HG03045 (cell line): ENCODE results near the gene IFNA13.
"Not testable (repeated sequence)": the region's sequence is repeated elsewhere in the genome, so short reads cannot be mapped to it uniquely, and the experiment has no call there.

Experiments
- ATAC-seq: cut with Tn5 transposase; IDR thresholded peaks from one replicate; pipeline ENCODE4 v1.9.1; 2021; ENCODE audit warnings: mild to moderate bottlenecking, moderate library complexity; ENCODE audit not compliant: unreplicated experiment

Gene IFNA13

DNA sequence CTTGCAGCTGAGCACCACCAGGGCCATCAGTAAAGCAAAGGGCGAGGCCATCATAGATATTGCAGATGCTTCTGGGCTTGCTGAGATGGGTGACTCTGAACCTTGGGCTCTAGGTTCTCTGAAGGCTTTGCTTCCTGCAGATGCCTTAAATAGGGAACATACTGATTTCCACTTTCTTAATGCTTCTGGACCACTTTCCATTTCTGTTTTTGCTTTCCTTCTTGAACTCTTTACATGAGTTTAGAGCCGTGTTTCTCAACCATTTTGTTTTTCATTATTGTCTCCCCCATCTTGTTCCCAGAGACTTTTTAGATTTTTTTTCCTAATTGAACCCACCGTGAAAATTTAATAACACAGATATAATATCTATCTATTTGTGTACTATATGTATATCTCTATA is at the start of gene IFNA13:
Gene IFNA13, minus strand, starts transcription at position 101 of the 400 bp plus-strand sequence. Its CDS starts 47 bp downstream, at position 54.
- no peak for ATAC-seq

DNA sequence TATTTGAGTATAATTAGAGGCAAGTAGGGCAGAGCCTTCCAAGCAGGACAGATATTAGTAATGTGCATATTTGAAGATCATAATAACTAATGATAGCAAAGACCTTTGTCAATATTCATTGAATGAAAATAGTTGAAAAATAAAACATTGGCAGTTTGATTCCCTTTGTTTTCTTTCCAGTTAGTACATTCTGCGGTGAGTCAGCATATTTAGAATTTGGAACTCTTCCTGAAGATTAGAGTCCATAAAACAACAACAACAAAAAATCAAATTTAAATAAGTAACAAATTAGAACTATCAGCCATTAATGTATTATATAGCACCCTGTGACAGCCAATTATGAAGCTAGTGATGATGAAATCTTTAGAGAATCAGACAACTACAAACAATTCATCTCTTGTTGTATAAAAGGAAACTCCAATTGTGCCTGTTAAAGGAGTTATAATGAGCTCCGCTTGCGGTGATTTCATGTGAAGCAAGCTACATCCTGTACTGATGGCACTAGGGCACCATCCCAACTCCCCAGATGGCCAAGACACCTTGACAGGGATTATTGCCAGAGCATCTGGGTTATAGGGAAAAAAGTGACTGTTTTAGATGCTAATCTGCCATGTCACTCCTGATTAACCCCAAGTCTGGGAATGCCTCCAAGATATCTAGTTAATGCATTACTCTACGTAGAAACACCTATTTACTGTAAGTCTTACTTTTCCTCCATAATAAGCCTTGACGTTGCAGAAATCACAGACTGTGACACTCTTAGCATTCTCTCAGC is 47.8 kb upstream of the IFNA13 start:
- no peak for ATAC-seq

GRCh38 chr9:21414220-21414940 is 46.5 kb upstream of the IFNA13 start:
- no peak for ATAC-seq

DNA sequence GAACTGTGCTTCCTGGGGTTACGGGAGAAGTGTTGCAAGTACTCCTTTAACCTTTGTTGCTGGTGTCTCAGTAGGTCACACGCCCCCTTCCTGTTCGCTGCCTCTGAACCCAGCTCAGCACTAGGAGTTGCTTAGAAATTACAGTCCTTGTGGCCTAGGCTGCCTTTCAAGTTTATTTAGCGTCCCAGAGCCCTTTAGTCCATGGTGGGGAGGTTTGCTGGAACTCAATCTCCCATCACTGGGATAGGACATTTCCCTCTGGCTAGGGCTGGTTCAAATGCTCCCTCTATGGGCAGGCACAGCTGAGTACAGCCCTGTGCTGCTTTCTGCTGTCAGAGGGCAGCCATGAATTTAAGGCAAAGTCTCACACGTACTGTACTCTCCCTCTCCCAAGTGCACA is 45.8 kb upstream of the IFNA13 start:
- ATAC-seq = no peak

DNA sequence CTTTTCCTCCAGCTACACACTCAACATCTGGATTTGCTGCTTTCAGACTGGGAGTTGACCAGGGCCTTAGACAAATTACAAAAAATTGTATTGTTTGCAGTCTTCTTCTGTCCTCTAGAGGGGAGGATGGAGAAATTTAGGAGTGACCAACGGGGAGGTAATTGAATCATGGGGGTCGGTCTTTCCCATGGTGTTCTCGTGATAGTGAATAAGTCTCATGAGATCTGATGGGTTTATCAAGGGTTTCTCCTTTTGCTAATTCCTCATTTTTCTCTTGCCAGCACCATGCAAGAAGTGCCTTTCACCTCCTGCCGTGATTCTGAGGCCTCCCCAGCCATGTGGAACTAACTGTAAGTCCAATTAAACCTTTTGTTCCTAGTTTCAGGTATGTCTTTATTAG is 45.3 kb upstream of the IFNA13 start:
- ATAC-seq = no peak

- no peak for ATAC-seq
Measured at GRCh38 chr9:21412107-21412506, 44.2 kb upstream of the IFNA13 start.

DNA sequence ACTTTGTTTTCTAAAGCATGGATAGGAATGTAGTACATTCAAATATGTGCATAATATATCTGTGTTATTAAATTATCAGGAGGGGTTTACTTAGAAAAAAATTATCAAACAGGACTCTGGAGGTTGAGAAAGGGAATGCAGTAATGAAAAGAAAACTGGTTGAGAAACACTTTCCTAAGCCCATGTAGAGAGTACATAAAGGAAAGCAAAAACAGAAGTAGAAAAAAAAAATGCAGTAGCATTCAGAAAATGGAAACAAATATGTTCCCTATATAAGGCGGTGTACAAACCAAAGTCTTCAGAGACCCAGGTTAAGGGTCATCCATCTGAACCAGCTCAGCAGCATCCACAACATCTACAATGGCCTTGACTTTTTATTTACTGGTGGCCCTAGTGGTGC is 41.0 kb upstream of the IFNA13 start, which contains the start of gene IFNA8:
Gene IFNA8, plus strand, starts transcription at position 301 of the 400 bp plus-strand sequence. Its CDS starts 60 bp downstream, at position 361.
- no peak for ATAC-seq

GRCh38 chr9:21404146-21404545 is 36.3 kb upstream of the IFNA13 start:
- no peak for ATAC-seq

DNA sequence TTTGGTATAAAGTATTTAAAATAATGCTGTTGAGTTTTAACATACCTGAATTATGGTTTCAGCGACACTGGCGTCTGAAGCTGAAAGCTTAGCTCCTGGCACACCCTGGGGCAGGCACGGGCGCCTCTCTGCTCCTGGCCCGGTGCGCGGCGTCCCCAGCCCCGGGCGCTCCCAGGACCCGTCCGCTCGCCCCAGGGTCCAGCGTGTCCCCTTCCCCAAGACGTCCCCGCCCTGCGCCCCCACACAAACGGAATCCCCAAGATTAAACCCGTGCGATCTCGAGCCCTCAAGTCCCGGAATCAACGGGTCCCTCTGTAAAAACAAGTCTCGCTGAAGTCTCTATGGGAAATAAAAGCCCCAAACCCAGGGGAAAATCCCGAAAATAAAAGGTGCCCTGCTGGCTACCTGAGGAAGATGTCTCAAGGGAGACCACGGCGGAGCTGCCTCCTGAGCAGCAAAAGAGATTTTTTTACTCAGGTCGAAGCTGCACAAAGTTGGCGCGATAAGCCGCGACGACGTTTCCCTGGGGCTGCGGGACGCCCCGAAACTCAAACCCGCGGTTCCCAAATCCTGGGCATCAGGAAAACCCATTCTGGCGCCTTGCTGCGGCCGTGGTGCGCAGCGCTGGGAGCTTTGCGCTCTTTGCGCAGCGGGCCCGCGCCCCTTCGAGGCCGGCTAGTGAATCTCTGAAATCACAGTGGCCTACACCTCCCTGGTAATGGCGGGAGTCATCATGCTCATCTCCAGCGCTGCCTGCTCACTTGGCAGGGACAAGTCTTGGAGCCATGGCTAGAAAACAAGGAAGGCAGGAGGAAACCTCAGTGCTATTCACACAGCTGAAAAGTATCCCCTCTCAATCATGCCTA is 34.8 kb upstream of the IFNA13 start:
- ATAC-seq = no peak

- no peak for ATAC-seq
Measured at GRCh38 chr9:21399956-21400355, 32.1 kb upstream of the IFNA13 start.

- no peak for ATAC-seq
Measured at GRCh38 chr9:21398955-21399489, 31.2 kb upstream of the IFNA13 start.

GRCh38 chr9:21395778-21396717 is 28.2 kb upstream of the IFNA13 start:
- ATAC-seq = peak; percentile 84

- ATAC-seq = peak; percentile 81
Measured at GRCh38 chr9:21392270-21392669, 24.4 kb upstream of the IFNA13 start.

GRCh38 chr9:21385131-21385670 is 17.3 kb upstream of the IFNA13 start, which contains the start of gene IFNA2:
IFNA2 (minus strand) TSS chr9:21385398; CDS start chr9:21385329, 69 bp downstream.
- no peak for ATAC-seq

- no peak for ATAC-seq
Measured at GRCh38 chr9:21383627-21384026, 15.8 kb upstream of the IFNA13 start.

- peak; percentile 99 for ATAC-seq
Measured at GRCh38 chr9:21381448-21382339, 13.8 kb upstream of the IFNA13 start.

GRCh38 chr9:21371467-21371866 is 3.6 kb upstream of the IFNA13 start:
- not testable (repeated sequence) for ATAC-seq

- ATAC-seq = not testable (repeated sequence)
Measured at GRCh38 chr9:21367169-21367568, 688 bp downstream of the IFNA13 start.
